Measurements from ENCODE around the gene HDGF.
A peak's percentile ranks its signal among the peaks of the same experiment; 100 is the strongest.

The HDGF gene

DNA sequence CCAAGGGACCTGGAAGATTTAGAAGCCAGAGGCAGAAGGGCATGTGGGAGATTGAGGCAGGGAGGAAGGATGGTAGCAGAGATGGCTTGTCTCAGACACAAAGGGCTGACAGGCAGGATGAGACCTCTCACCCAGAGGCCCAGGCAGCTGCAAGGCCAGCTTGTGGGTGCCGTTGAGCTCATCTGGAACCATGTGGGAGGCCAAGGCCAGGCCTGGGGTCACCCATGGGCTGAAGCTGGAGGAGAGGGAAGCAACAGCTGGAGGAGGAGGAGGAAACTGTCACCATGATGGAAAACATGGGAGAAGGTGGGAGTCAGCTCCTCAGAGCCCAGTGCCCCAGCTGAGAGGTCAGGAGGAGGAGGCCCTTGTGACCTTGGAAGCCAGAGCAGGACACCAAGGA is 52.5 kb downstream of the HDGF start:
- DNase-seq (ENCODE audit: low spot score), result no peak

DNA sequence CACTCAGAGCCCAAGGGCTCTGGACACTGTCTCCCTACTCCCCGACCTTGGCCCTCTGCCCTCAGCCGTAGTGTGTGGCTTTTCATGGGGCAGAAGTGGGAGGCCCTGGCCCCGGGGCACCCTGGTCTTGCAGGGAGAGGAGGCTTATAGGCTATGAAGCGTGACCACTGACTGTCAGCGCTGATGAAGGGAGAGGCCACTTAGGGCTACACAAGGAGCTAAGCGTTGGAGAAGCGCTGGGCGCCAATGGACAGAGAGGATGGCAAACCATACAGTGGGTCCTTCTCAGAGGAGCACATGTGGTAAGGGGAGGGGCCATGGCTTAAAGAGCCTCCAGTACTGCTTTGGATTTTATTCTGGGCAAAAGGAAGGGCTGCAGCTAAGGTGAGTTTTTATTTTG is 54.0 kb downstream of the HDGF start:
- no peak for DNase-seq (ENCODE audit: low spot score)

DNA sequence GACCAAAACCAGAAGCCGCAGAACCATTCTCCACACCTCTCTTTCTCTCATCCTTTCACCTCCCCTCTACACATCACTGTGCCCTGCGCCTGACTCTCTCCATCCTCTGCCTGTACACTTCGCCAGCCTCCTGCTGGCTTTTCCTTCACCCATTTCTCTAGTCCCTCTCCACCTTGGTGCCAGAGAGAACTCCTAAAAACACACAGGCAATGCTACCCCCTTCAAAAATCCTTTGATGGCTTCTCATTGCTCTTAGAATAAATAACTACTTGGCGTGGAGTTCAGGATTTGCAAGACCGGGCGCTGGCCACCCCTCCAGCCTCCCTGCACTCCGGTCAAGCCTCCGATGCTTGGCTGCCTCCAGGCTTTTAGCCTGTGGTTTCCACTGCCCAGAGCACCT is 54.7 kb downstream of the HDGF start:
- DNase-seq (ENCODE audit: low spot score), result peak; percentile 46

DNA sequence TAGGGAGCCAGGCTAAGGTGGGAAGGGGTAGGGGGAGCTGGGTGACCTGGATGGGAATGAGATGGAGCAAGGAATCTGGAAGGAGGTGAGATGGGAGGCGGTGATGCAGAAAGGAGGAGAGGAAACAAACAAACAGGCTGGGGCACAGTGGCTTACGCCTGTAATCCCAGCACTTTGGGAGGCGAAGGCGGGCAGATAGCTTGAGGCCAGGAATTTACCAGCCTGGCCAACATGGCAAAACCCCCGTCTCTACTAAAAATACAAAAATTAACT is 56.8 kb downstream of the HDGF start:
- DNase-seq (ENCODE audit: low spot score), result no peak

DNA sequence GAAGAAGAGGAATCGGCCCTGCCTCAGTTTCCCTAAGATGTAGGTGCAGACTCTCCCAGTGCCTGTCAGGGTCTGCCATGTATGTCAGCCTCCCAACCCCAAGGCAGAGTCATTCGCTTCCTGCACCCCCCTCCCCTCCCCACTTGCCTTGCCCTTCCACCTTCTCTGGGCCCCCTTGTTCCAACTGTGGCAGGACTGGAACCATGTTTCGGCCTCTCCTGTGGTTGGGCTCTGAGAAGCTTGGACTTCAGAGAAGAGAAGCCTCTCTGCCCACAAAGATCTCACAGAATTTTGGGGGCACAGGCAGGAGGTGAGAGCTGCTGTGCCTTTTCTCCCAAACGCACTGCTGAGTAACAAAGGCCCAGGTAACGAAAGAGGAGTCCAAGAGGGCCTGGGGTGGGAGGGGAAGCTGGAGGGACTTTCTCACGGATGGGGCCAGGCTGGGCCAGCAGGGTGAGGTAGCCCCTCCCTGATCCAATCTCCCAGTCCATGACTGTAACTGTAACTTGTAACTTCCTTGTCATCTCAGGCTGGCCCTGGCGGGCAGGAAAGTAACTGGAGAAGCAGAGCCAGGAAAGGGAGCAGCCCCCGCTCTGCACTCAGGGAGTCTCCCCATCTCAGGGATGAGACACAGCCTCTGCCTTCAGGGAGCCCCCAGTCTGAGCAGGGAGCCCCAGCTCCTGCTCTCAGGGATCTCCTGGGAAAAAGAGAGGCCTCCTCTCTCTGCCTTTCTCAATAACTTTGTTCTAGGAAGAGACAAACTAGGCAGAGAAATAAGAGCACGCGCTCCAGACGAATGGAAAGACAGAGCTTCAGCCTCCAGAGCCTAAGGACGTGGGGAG is 57.4 kb downstream of the HDGF start:
- peak; percentile 57 for DNase-seq (ENCODE audit: low spot score)

DNA sequence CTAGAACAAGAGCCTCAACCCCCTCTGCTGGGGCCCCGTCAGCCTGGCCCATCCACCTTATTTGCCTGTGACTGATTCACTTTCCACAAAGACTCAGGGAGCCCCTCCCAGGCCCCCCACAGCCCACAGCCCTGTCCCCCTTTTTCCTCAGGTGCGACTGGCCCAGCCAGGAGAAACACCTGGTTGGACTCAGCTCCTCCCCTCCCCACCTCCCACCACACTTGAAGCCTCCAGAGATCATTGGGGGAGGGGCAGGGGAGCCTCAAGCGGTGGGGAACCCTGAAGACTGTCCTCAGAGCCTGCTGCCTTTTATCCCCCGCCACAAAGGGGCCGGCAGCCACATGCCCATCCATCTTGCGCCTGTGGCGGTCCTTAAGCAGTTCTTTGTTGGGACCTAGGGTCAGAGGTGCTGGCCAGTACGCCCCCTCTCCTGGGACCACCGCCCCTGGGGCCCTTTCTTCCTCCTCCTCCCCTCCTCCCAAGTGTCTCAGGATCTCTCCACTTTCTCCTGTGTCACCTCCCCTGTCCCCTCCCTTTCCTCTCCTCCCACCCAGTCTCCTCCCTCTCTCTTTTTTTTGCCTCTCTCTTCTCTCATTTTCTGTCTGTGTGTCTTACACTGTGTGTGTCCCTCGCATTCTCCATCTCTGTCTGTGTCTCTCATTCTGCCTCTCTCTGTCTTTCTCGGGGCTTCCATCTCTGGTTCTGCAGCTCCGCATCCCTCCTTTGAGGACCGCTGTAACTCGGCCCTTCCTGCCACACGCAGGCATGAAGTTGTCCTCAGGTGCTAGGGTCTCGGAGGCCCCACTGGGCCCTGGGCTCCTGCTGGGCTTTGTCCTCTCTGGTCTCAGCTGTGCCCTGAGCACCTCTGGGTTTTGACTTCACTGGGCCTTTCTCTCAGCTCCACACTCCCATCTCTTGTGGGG is 58.3 kb downstream of the HDGF start:
- no peak for DNase-seq (ENCODE audit: low spot score)

DNA sequence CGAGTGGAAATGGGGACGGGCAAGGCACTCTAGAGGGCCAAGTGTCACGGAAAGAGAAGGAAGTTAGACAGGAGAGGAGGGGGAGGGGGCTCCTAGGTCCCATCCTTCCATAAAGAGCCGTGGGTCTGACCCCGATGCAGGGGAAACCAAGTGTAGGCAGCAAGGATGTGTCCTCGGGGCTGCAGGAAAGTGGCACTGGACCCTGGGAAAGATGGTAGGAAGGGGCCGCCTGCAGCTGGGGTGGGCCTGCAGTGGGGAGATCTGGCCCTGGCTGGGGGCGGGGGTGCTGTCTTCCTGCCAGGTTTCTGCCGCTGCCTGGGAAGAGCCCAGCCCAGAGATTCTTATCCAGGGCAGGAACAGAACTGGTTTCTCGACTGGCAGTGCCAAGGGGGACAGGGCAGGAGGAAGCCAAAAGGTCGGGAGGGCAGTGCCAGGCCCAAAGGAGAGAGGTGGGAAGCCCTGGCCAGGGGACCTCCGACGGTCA is 59.0 kb downstream of the HDGF start:
- no peak for DNase-seq (ENCODE audit: low spot score)

Data from left forelimb (tissue), 1 donor.